Panc1 (cell line): ENCODE results near the gene PRKG1.
"Not testable (repeated sequence)": the region's sequence is repeated elsewhere in the genome, so short reads cannot be mapped to it uniquely, and the experiment has no call there.

Experiments
- CTCF ChIP-seq: fragments of 450-650 bp; IDR thresholded peaks from 2 replicates; pipeline ENCODE4 v1.5.1; 2017; ENCODE audit warnings: mild to moderate bottlenecking
- REST ChIP-seq, 2 experiments: IDR thresholded peaks; 2 replicates each; pipeline ENCODE4 v1.6.1; 2011 to 2012; ENCODE audit warnings: low read depth in 2 of 2, control low read depth in 1 of 2, low read length in 1 of 2, mild to moderate bottlenecking in 1 of 2, moderate library complexity in 1 of 2; ENCODE audit not compliant: insufficient read depth in 1 of 2
- SIN3A ChIP-seq: IDR thresholded peaks from 2 replicates; pipeline ENCODE4 v1.6.1; 2012; ENCODE audit warnings: low read depth, mild to moderate bottlenecking, low read length, moderate library complexity, borderline replicate concordance; ENCODE audit not compliant: insufficient read depth

DNA sequence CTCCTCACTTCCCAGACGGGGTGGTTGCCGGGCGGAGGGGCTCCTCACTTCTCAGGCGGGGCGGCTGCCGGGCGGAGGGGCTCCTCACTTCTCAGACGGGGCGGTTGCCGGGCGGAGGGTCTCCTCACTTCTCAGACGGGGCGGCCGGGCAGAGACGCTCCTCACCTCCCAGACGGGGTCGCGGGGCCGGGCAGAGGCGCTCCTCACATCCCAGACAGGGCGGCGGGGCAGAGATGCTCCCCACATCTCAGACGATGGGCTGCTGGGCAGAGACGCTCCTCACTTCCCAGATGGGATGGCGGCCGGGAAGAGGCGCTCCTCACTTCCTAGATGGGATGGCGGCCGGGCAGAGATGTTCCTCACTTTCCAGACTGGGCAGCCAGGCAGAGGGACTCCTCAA lies 318.7 kb downstream of the PRKG1 start:
- TF ChIP-seq CTCF; REST (IDR thresholded peaks at IDR 0.05; ENCODE audit: insufficient read depth in 1 of 2, low read depth in 2 of 2, low read length in 1 of 2); SIN3A: not testable (repeated sequence)
